A673 (cell line): ENCODE results near the gene C13orf46.

Experiments
- CTCF ChIP-seq: fragments of 300-800, 200-600 bp; sonication (generic); conservative IDR thresholded peaks from 2 replicates; pipeline ENCODE4 v1.5.1; 2017; ENCODE audit warnings: low read depth, mild to moderate bottlenecking, antibody characterized with exemption, low read length, moderate library complexity, mixed read lengths
- EZH2 ChIP-seq: fragments of 200-600 bp; sonication (generic); IDR thresholded peaks from 2 replicates; pipeline ENCODE4 v1.6.1; 2017; ENCODE audit warnings: borderline replicate concordance, low read depth, mild to moderate bottlenecking, mixed read lengths, antibody characterized with exemption, low read length; ENCODE audit not compliant: poor library complexity, severe bottlenecking

GRCh38 chr13:113907635-113908617 lies 66.0 kb downstream of the C13orf46 start:
- no peak for TF ChIP-seq EZH2
- TF ChIP-seq CTCF: no peak
